Tibial artery (tissue), 4 donors: ENCODE results near the gene MSANTD2.
"Not testable (repeated sequence)": the region's sequence is repeated elsewhere in the genome, so short reads cannot be mapped to it uniquely, and the experiment has no call there.

Source experiments
- DNase-seq, 2 donors: peaks; one replicate each; pipeline ENCODE4 v3.0.0-alpha.2; 2019
- H3K27ac ChIP-seq, 2 donors: fragments of 200-600 bp; sonication (generic) in 1 of 2; 1 replicate in 1 of 2; 2 replicates in 1 of 2; pipeline ENCODE4 v1.5.1; 2018 to 2019; ENCODE audit warnings: mild to moderate bottlenecking in 1 of 2
- H3K27me3 ChIP-seq, 2 donors: fragments of 200-600 bp; sonication (generic) in 1 of 2; one replicate each; pipeline versions ENCODE4 v1.5.1 to v1.6.0; 2016 to 2019
- H3K36me3 ChIP-seq, 3 donors: fragments of 200-600 bp; sonication (generic) in 2 of 3; one replicate each; pipeline ENCODE4 v1.5.1; 2016 to 2019; ENCODE audit warnings: mild to moderate bottlenecking in 2 of 3
- H3K4me1 ChIP-seq, 4 donors: fragments of 200-600 bp; sonication (generic) in 2 of 4; 1 replicate in 3 of 4; 2 replicates in 1 of 4; pipeline ENCODE4 v1.5.1; 2016 to 2019
- H3K4me3 ChIP-seq, 2 donors: fragments of 200-600 bp; sonication (generic) in 1 of 2; 1 replicate in 1 of 2; 2 replicates in 1 of 2; pipeline ENCODE4 v1.5.1; 2018 to 2019; ENCODE audit warnings: mild to moderate bottlenecking in 2 of 2
- H3K9me3 ChIP-seq, 3 donors: fragments of 200-600 bp; sonication (generic) in 1 of 3; one replicate each; pipeline ENCODE4 v1.5.1; 2016 to 2019
- CTCF ChIP-seq, 2 experiments: fragments of 200-600 bp in 1 of 2; fragments of 450-650 bp in 1 of 2; IDR thresholded peaks; one replicate each; pipeline ENCODE4 v1.5.1; 2017 to 2019; ENCODE audit warnings: antibody characterized with exemption in 2 of 2, mild to moderate bottlenecking in 1 of 2, moderate library complexity in 1 of 2
- intact Hi-C: fragments of 100-400 bp; cut with DNase I; formaldehyde crosslinking; loops from one replicate; pipeline ENCODE4 v1.15.0; 2023; ENCODE audit warnings: low total_unique reads

MSANTD2 gene

GRCh38 chr11:124776865-124777645 lies 23.2 kb downstream of the MSANTD2 start:
- DNase-seq, result peak in 1 of 2 donors; percentile 81
- Histone ChIP-seq H3K4me1 (peaks cover 0 to 65% (median 12%) of the 10 kb centered on the region in 4 donors), H3K27ac (peak overlapping the region; percentile 70 to 80), H3K9me3 (no peaks in the 10 kb centered on the region), H3K36me3 (peaks cover 0 to 7% (median 0%) of the 10 kb centered on the region in 3 donors), H3K27me3 (no peaks in the 10 kb centered on the region), H3K4me3 (no peak overlapping the region)
- intact Hi-C loops, result no loop called here
- TF ChIP-seq CTCF (IDR thresholded peaks at IDR 0.05), result no peak

GRCh38 chr11:124770959-124771358 lies 29.2 kb downstream of the MSANTD2 start:
- peak overlapping the region; percentile 23 to 56 for H3K27ac ChIP-seq
- DNase-seq, intact Hi-C loops, H3K9me3 ChIP-seq, H3K4me3 ChIP-seq, H3K27me3 ChIP-seq: not testable (repeated sequence)
- H3K36me3 ChIP-seq, result peaks cover 13 to 39% (median 25%) of the 10 kb centered on the region in 3 donors
- peaks cover 0 to 36% (median 5%) of the 10 kb centered on the region in 4 donors for H3K4me1 ChIP-seq

- Histone ChIP-seq H3K4me3 (no peak overlapping the region), H3K27ac (peak overlapping the region; percentile 23 to 56), H3K9me3 (no peaks in the 10 kb centered on the region), H3K27me3 (no peaks in the 10 kb centered on the region), H3K4me1 (peaks cover 0 to 27% (median 5%) of the 10 kb centered on the region in 4 donors), H3K36me3 (peaks cover 13 to 39% (median 25%) of the 10 kb centered on the region in 3 donors)
- intact Hi-C loops, result loop anchor here (10.0 kb wide), 1 partner anchor 855 kb away; the partner anchor contains the start of gene CHEK1
- no peak for DNase-seq
- TF ChIP-seq CTCF (IDR thresholded peaks at IDR 0.05), result no peak
Observed at GRCh38 chr11:124769806-124770774, 30.1 kb downstream of the MSANTD2 start.

GRCh38 chr11:124768914-124769313 lies 31.3 kb downstream of the MSANTD2 start:
- no peaks in the 10 kb centered on the region for H3K27me3 ChIP-seq
- H3K4me3 ChIP-seq, result no peak overlapping the region
- H3K4me1 ChIP-seq, result peaks cover 0 to 24% (median 6%) of the 10 kb centered on the region in 4 donors
- no peak for DNase-seq
- peak overlapping the region in 1 of 2 donors; percentile 56 for H3K27ac ChIP-seq
- intact Hi-C loops, result loop anchor here (10.0 kb wide), 1 partner anchor 856 kb away; the partner anchor contains the start of gene CHEK1
- no peaks in the 10 kb centered on the region for H3K9me3 ChIP-seq
- peaks cover 13 to 39% (median 25%) of the 10 kb centered on the region in 3 donors for H3K36me3 ChIP-seq
- TF ChIP-seq CTCF (IDR thresholded peaks at IDR 0.05), result no peak

- no peaks in the 10 kb centered on the region for H3K9me3 ChIP-seq
- H3K4me3 ChIP-seq, result no peak overlapping the region
- peaks cover 13 to 23% (median 21%) of the 10 kb centered on the region in 3 donors for H3K36me3 ChIP-seq
- H3K27me3 ChIP-seq, result no peaks in the 10 kb centered on the region
- H3K27ac ChIP-seq, result no peak overlapping the region
- DNase-seq, result no peak
- intact Hi-C loops, result loop anchor here (10.0 kb wide), 1 partner anchor 859 kb away; the partner anchor contains the start of gene CHEK1
- TF ChIP-seq CTCF (IDR thresholded peaks at IDR 0.05), result no peak
- peaks cover 0 to 31% (median 18%) of the 10 kb centered on the region in 4 donors for H3K4me1 ChIP-seq
Observed at GRCh38 chr11:124766156-124766555, 34.0 kb downstream of the MSANTD2 start.
